ENCODE measurements around the gene PSAP. TPM values are rescaled to one million over a fixed set of nuclear protein-coding genes. Genes with fewer than 3 reads are reported as not detected.

Gene PSAP
- total and polyA plus RNA-seq, 2 experiments from 2014 or later: 686 to 987 TPM

- Histone ChIP-seq H3K27me3 (no peaks in the 10 kb centered on the region), H3K79me2 (no peaks in the 10 kb centered on the region), H3K4me2 (no peak overlapping the region), H4K20me1 (ENCODE audit: insufficient read depth, poor library complexity, severe bottlenecking) (no peaks in the 10 kb centered on the region), H3K4me1 (ENCODE audit: insufficient read depth) (no peaks in the 10 kb centered on the region), H3K4me3 (no peak overlapping the region), H2AFZ (no peak overlapping the region), H3K9me3 (ENCODE audit: low read depth) (no peaks in the 10 kb centered on the region), H3K36me3 (replicated peaks; ENCODE audit: insufficient read depth, low read depth) (no peaks in the 10 kb centered on the region), H3K27ac (no peak overlapping the region), H3K9me2 (replicated peaks; ENCODE audit: insufficient read depth) (no peaks in the 10 kb centered on the region)
- WGBS (ENCODE audit: low lambda C conversion rate, missing lambda C conversion rate): 91% methylated on average over 19 of the region's 19 CpGs
- no peak for TF ChIP-seq CTCF (IDR thresholded peaks at IDR 0.05; ENCODE audit: poor library complexity)
- TF ChIP-seq EZH2phosphoT487 (IDR thresholded peaks at IDR 0.05; ENCODE audit: low read depth, severe bottlenecking, unreplicated experiment): no peak
- TF ChIP-seq EZH2 (IDR thresholded peaks at IDR 0.05; ENCODE audit: borderline replicate concordance): no peak
- no peak for DNase-seq (ENCODE audit: low spot score)
Observed at GRCh38 chr10:71811351-71811750, 39.7 kb downstream of the PSAP start.

- Histone ChIP-seq H3K27me3 (peaks cover 2% of the 10 kb centered on the region), H3K27ac (no peak overlapping the region), H2AFZ (no peak overlapping the region), H3K36me3 (replicated peaks; ENCODE audit: insufficient read depth, low read depth) (no peaks in the 10 kb centered on the region), H3K9me3 (ENCODE audit: low read depth) (no peaks in the 10 kb centered on the region), H3K4me3 (no peak overlapping the region), H3K9me2 (replicated peaks; ENCODE audit: insufficient read depth) (no peaks in the 10 kb centered on the region), H3K79me2 (no peaks in the 10 kb centered on the region), H3K4me1 (ENCODE audit: insufficient read depth) (no peaks in the 10 kb centered on the region), H4K20me1 (ENCODE audit: insufficient read depth, poor library complexity, severe bottlenecking) (no peaks in the 10 kb centered on the region), H3K4me2 (no peak overlapping the region)
- DNase-seq (ENCODE audit: low spot score): no peak
- WGBS (ENCODE audit: low lambda C conversion rate, missing lambda C conversion rate): 96% methylated on average over 13 of the region's 13 CpGs
- TF ChIP-seq EZH2phosphoT487 (IDR thresholded peaks at IDR 0.05; ENCODE audit: low read depth, severe bottlenecking, unreplicated experiment) (no peak), EZH2 (IDR thresholded peaks at IDR 0.05; ENCODE audit: borderline replicate concordance) (no peak), CTCF (IDR thresholded peaks at IDR 0.05; ENCODE audit: poor library complexity) (no peak)
Observed at GRCh38 chr10:71810048-71810750, 40.9 kb downstream of the PSAP start.

DNA sequence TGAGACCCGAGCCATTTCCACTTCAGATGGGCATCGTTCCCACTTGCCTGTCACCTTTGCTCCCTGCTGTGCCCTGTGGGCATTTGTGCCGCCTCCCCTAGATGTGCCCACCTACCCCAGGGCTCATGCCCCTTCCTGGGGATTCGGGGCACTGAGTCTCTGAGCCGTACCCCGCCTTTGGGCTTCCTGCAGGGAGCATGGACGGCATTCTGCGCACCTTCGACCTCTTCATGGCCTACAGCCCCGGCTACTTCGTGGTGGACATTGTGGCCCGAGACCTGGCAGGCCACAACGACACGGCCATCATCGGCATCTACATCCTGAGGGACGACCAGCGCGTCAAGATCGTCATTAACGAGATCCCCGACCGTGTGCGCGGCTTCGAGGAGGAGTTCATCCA, 41.4 kb downstream of the PSAP start:
- H3K4me3 ChIP-seq: no peak overlapping the region
- no peaks in the 10 kb centered on the region for H3K9me2 ChIP-seq (replicated peaks; ENCODE audit: insufficient read depth)
- no peak for DNase-seq (ENCODE audit: low spot score)
- H3K36me3 ChIP-seq (replicated peaks; ENCODE audit: insufficient read depth, low read depth): no peaks in the 10 kb centered on the region
- H4K20me1 ChIP-seq (ENCODE audit: insufficient read depth, poor library complexity, severe bottlenecking): no peaks in the 10 kb centered on the region
- H3K4me1 ChIP-seq (ENCODE audit: insufficient read depth): no peaks in the 10 kb centered on the region
- no peak overlapping the region for H3K27ac ChIP-seq
- WGBS (ENCODE audit: low lambda C conversion rate, missing lambda C conversion rate): 93% methylated on average over 25 of the region's 25 CpGs
- H3K27me3 ChIP-seq: peaks cover 8% of the 10 kb centered on the region
- no peak overlapping the region for H3K4me2 ChIP-seq
- no peaks in the 10 kb centered on the region for H3K9me3 ChIP-seq (ENCODE audit: low read depth)
- no peak for TF ChIP-seq EZH2 (IDR thresholded peaks at IDR 0.05; ENCODE audit: borderline replicate concordance)
- TF ChIP-seq EZH2phosphoT487 (IDR thresholded peaks at IDR 0.05; ENCODE audit: low read depth, severe bottlenecking, unreplicated experiment): no peak
- no peak for TF ChIP-seq CTCF (IDR thresholded peaks at IDR 0.05; ENCODE audit: poor library complexity)
- H2AFZ ChIP-seq: no peak overlapping the region
- no peaks in the 10 kb centered on the region for H3K79me2 ChIP-seq

Data from hepatocyte (in vitro differentiated cells).